Ectodermal cell (in vitro differentiated cells): ENCODE results near the gene MXD3.

ENCODE experiments used
- H3K27ac ChIP-seq: 2 replicates; pipeline ENCODE4 v1.7.0; 2013; ENCODE audit warnings: mild to moderate bottlenecking, low read depth, low read length; ENCODE audit not compliant: insufficient read depth, poor library complexity, severe bottlenecking
- H3K27me3 ChIP-seq: 2 replicates; pipeline ENCODE4 v1.7.0; 2013; ENCODE audit warnings: mild to moderate bottlenecking, low read length; ENCODE audit not compliant: insufficient read depth, control insufficient read depth, poor library complexity, severe bottlenecking
- H3K36me3 ChIP-seq: one replicate; pipeline ENCODE4 v1.7.0; 2013; ENCODE audit warnings: low read length; ENCODE audit not compliant: control insufficient read depth, insufficient read depth
- H3K4me1 ChIP-seq: one replicate; pipeline ENCODE4 v1.7.0; 2013; ENCODE audit warnings: low read length; ENCODE audit not compliant: control insufficient read depth, insufficient read depth
- H3K4me3 ChIP-seq: 2 replicates; pipeline ENCODE4 v1.7.0; 2013; ENCODE audit warnings: low read depth, low read length, control low read depth; ENCODE audit not compliant: insufficient read depth
- H3K9me3 ChIP-seq: 2 replicates; pipeline ENCODE4 v1.7.0; 2013; ENCODE audit warnings: mild to moderate bottlenecking, low read length, moderate library complexity; ENCODE audit not compliant: control insufficient read depth
- WGBS, 2 experiments: methylation state at CpG; one replicate each; pipeline ENCODE4 v1.1.7; 2013; ENCODE audit warnings: missing lambda C conversion rate in 2 of 2; 5-methylcytosine and 5-hydroxymethylcytosine counted together

The MXD3 gene

GRCh38 chr5:177320879-177321278 lies 9.2 kb upstream of the MXD3 start:
- H3K27ac ChIP-seq: no peak overlapping the region
- no peaks in the 10 kb centered on the region for H3K9me3 ChIP-seq
- no peaks in the 10 kb centered on the region for H3K4me1 ChIP-seq
- 93 to 95% methylated on average over 7 of the region's 7 CpGs for WGBS, 2 experiments
- no peak overlapping the region for H3K4me3 ChIP-seq
- H3K27me3 ChIP-seq: no peaks in the 10 kb centered on the region
- no peaks in the 10 kb centered on the region for H3K36me3 ChIP-seq

GRCh38 chr5:177319913-177320588 lies 8.4 kb upstream of the MXD3 start:
- Histone ChIP-seq H3K9me3 (no peaks in the 10 kb centered on the region), H3K27ac (no peak overlapping the region), H3K27me3 (no peaks in the 10 kb centered on the region), H3K4me1 (no peaks in the 10 kb centered on the region), H3K36me3 (no peaks in the 10 kb centered on the region), H3K4me3 (no peak overlapping the region)
- 94 to 95% methylated on average over 14 of the region's 14 CpGs for whole genome bisulfite sequencing, 2 experiments

- WGBS, 2 experiments: 32 to 36% methylated on average over 7 of the region's 7 CpGs
- Histone ChIP-seq H3K36me3 (no peaks in the 10 kb centered on the region), H3K4me3 (no peak overlapping the region), H3K9me3 (no peaks in the 10 kb centered on the region), H3K27me3 (no peaks in the 10 kb centered on the region), H3K4me1 (peaks cover 1% of the 10 kb centered on the region), H3K27ac (no peak overlapping the region)
Observed at GRCh38 chr5:177317959-177318377, 6.3 kb upstream of the MXD3 start.

GRCh38 chr5:177316005-177316404 lies 4.3 kb upstream of the MXD3 start:
- peaks cover 3% of the 10 kb centered on the region for H3K4me1 ChIP-seq
- H3K9me3 ChIP-seq: no peaks in the 10 kb centered on the region
- no peak overlapping the region for H3K4me3 ChIP-seq
- H3K36me3 ChIP-seq: no peaks in the 10 kb centered on the region
- no peak overlapping the region for H3K27ac ChIP-seq
- no peaks in the 10 kb centered on the region for H3K27me3 ChIP-seq
- WGBS, 2 experiments: 92 to 96% methylated on average over 3 of the region's 3 CpGs

GRCh38 chr5:177315411-177315810 lies 3.7 kb upstream of the MXD3 start:
- no peaks in the 10 kb centered on the region for H3K9me3 ChIP-seq
- 87 to 93% methylated on average over 7 of the region's 7 CpGs for WGBS, 2 experiments
- no peaks in the 10 kb centered on the region for H3K27me3 ChIP-seq
- no peak overlapping the region for H3K4me3 ChIP-seq
- H3K4me1 ChIP-seq: peaks cover 8% of the 10 kb centered on the region
- no peak overlapping the region for H3K27ac ChIP-seq
- no peaks in the 10 kb centered on the region for H3K36me3 ChIP-seq

- Histone ChIP-seq H3K36me3 (no peaks in the 10 kb centered on the region), H3K9me3 (no peaks in the 10 kb centered on the region), H3K27ac (no peak overlapping the region), H3K4me3 (no peak overlapping the region), H3K4me1 (peaks cover 15% of the 10 kb centered on the region), H3K27me3 (no peaks in the 10 kb centered on the region)
- WGBS, 2 experiments: 89 to 90% methylated on average over 18 of the region's 18 CpGs
Observed at GRCh38 chr5:177314376-177315342, 3.0 kb upstream of the MXD3 start.

- Histone ChIP-seq H3K4me1 (peaks cover 15% of the 10 kb centered on the region), H3K4me3 (no peak overlapping the region), H3K27me3 (no peaks in the 10 kb centered on the region), H3K27ac (no peak overlapping the region), H3K36me3 (no peaks in the 10 kb centered on the region), H3K9me3 (no peaks in the 10 kb centered on the region)
- WGBS, 2 experiments: 95 to 96% methylated on average over 15 of the region's 15 CpGs
Observed at GRCh38 chr5:177313561-177314259, 2.0 kb upstream of the MXD3 start.

GRCh38 chr5:177312649-177313181 lies 1.0 kb upstream of the MXD3 start:
- Histone ChIP-seq H3K36me3 (no peaks in the 10 kb centered on the region), H3K27ac (peak overlapping the region; percentile 33), H3K4me1 (peaks cover 15% of the 10 kb centered on the region), H3K4me3 (peak overlapping the region; percentile 70), H3K27me3 (no peaks in the 10 kb centered on the region), H3K9me3 (no peaks in the 10 kb centered on the region)
- 6 to 7% methylated on average over 19 of the region's 19 CpGs for WGBS, 2 experiments

GRCh38 chr5:177311392-177311722 lies 341 bp downstream of the MXD3 start:
- peaks cover 11% of the 10 kb centered on the region for H3K36me3 ChIP-seq
- WGBS, 2 experiments: 1% methylated on average over 23 of the region's 23 CpGs
- peak overlapping the region; percentile 70 for H3K4me3 ChIP-seq
- H3K4me1 ChIP-seq: peaks cover 15% of the 10 kb centered on the region
- H3K27me3 ChIP-seq: no peaks in the 10 kb centered on the region
- H3K9me3 ChIP-seq: no peaks in the 10 kb centered on the region
- H3K27ac ChIP-seq: peak overlapping the region; percentile 87
